Keratinocyte (primary cell): ENCODE results near the gene FSTL3.

Source experiments
- CTCF ChIP-seq, 3 experiments: IDR thresholded peaks in 1 of 3; conservative IDR thresholded peaks in 1 of 3; optimal IDR thresholded peaks in 1 of 3; 2 replicates in 2 of 3; 3 replicates in 1 of 3; pipeline versions ENCODE3 to v1.5.1; 2011; ENCODE audit warnings: low read length in 3 of 3, mild to moderate bottlenecking in 3 of 3, moderate library complexity in 2 of 3, control low read depth in 1 of 3, inconsistent platforms in 1 of 3; ENCODE audit not compliant: insufficient read depth in 2 of 3; ENCODE audit errors: extremely low read depth in 1 of 3
- EZH2 ChIP-seq: IDR thresholded peaks from one replicate; pipeline ENCODE4 v1.6.1; 2012; ENCODE audit warnings: inconsistent platforms, mild to moderate bottlenecking, low read length, moderate library complexity

GRCh38 chr19:722553-723101 is 46.4 kb downstream of the FSTL3 start:
- no peak for TF ChIP-seq EZH2
- no peak for TF ChIP-seq CTCF (optimal IDR thresholded peaks at IDR 0.05 in 1 of 3, IDR thresholded peaks at IDR 0.05 in 1 of 3, conservative IDR thresholded peaks at IDR 0.05 in 1 of 3; ENCODE audit: extremely low read depth in 1 of 3, insufficient read depth in 2 of 3, low read length in 3 of 3)
